HEK293 (cell line): ENCODE data around the gene PRR15L.

ENCODE experiments used
- CTCF ChIA-PET: fragments of 350-600 bp; formaldehyde crosslinking; extraction: SDS; loops from one replicate; lab custom pipeline; 2021; ENCODE audit warnings: antibody characterized with exemption; lab: Yijun Ruan, JAX
- POLR2A ChIA-PET: fragments of 300-600 bp; formaldehyde crosslinking; extraction: SDS; loops from one replicate; lab custom pipeline; 2020; ENCODE audit warnings: antibody characterized with exemption, inconsistent platforms; lab: Yijun Ruan, JAX
- H3K27ac ChIP-seq: fragments of 200-500 bp; sonication (Bioruptor generic); 2 replicates; pipeline ENCODE4 v1.5.1; 2014; ENCODE audit warnings: low read depth, low read length, control low read depth, inconsistent platforms; ENCODE audit errors: extremely low read depth
- H3K36me3 ChIP-seq, 2 experiments: fragments of 200-500 bp in 1 of 2; sonication (Bioruptor generic) in 1 of 2; 1 replicate in 1 of 2; 2 replicates in 1 of 2; pipeline ENCODE4 v1.5.1; 2014 to 2017; ENCODE audit warnings: inconsistent platforms in 2 of 2, low read length in 2 of 2; ENCODE audit not compliant: control insufficient read depth in 2 of 2, insufficient read depth in 1 of 2
- H3K4me1 ChIP-seq: fragments of 200-500 bp; sonication (Bioruptor generic); 2 replicates; pipeline ENCODE4 v1.5.1; 2014; ENCODE audit warnings: mild to moderate bottlenecking, low read length, inconsistent platforms; ENCODE audit not compliant: control insufficient read depth, insufficient read depth
- H3K4me3 ChIP-seq: 2 replicates; pipeline ENCODE4 v1.5.1; 2011; ENCODE audit warnings: low read depth, mild to moderate bottlenecking, control low read depth, low read length, moderate library complexity
- H3K9me3 ChIP-seq: fragments of 200-500 bp; sonication (Bioruptor generic); 2 replicates; pipeline ENCODE4 v1.5.1; 2014; ENCODE audit warnings: low read depth, low read length, inconsistent platforms; ENCODE audit not compliant: control insufficient read depth, insufficient read depth
- GFI1B ChIP-seq: fragments of 450-650 bp; formaldehyde crosslinking; IDR thresholded peaks from 2 replicates; pipeline ENCODE4 v1.5.1; 2016; ENCODE audit warnings: missing biosample characterization, missing genetic modification characterization
- GLIS1 ChIP-seq: fragments of 450-650 bp; formaldehyde crosslinking; IDR thresholded peaks from 2 replicates; pipeline ENCODE4 v1.5.1; 2016; ENCODE audit warnings: missing biosample characterization, missing genetic modification characterization
- PRDM1 ChIP-seq: fragments of 450-650 bp; formaldehyde crosslinking; IDR thresholded peaks from 2 replicates; pipeline ENCODE4; 2016; ENCODE audit warnings: missing biosample characterization, missing genetic modification characterization
- PRDM6 ChIP-seq: fragments of 450-650 bp; formaldehyde crosslinking; IDR thresholded peaks from 2 replicates; pipeline ENCODE4 v1.5.1; 2017; ENCODE audit warnings: missing biosample characterization, missing genetic modification characterization
- RBAK ChIP-seq: fragments of 450-650 bp; formaldehyde crosslinking; IDR thresholded peaks from 2 replicates; pipeline ENCODE4 v1.5.1; 2016; ENCODE audit warnings: missing biosample characterization, missing genetic modification characterization
- ZBTB48 ChIP-seq: fragments of 450-650 bp; formaldehyde crosslinking; IDR thresholded peaks from 2 replicates; pipeline ENCODE4 v1.5.1; 2016; ENCODE audit warnings: missing biosample characterization, missing genetic modification characterization
- ZFHX2 ChIP-seq: fragments of 450-650 bp; formaldehyde crosslinking; conservative IDR thresholded peaks from 2 replicates; pipeline ENCODE4 v1.5.1; 2016; ENCODE audit warnings: missing biosample characterization, missing genetic modification characterization
- ZFP3 ChIP-seq: fragments of 450-650 bp; formaldehyde crosslinking; IDR thresholded peaks from 2 replicates; pipeline ENCODE4 v1.5.1; 2016; ENCODE audit warnings: low read depth, missing biosample characterization, missing genetic modification characterization
- ZNF354C ChIP-seq: fragments of 450-650 bp; formaldehyde crosslinking; IDR thresholded peaks from 2 replicates; pipeline ENCODE4 v1.5.1; 2016; ENCODE audit warnings: missing biosample characterization, missing genetic modification characterization, low read depth, borderline replicate concordance
- ZNF37A ChIP-seq: fragments of 450-650 bp; IDR thresholded peaks from 2 replicates; pipeline ENCODE4 v1.5.1; 2018; ENCODE audit warnings: missing biosample characterization, missing genetic modification characterization
- ZNF398 ChIP-seq: fragments of 450-650 bp; formaldehyde crosslinking; IDR thresholded peaks from 2 replicates; pipeline ENCODE4 v1.5.1; 2017; ENCODE audit warnings: missing biosample characterization, missing genetic modification characterization
- ZNF433 ChIP-seq: fragments of 450-650 bp; formaldehyde crosslinking; IDR thresholded peaks from 2 replicates; pipeline ENCODE4 v1.5.1; 2016; ENCODE audit warnings: missing biosample characterization, missing genetic modification characterization, low read depth
- ZNF521 ChIP-seq: fragments of 450-650 bp; formaldehyde crosslinking; IDR thresholded peaks from 2 replicates; pipeline ENCODE4 v1.5.1; 2017; ENCODE audit warnings: missing biosample characterization, mild to moderate bottlenecking, missing genetic modification characterization
- ZNF530 ChIP-seq: fragments of 450-650 bp; formaldehyde crosslinking; IDR thresholded peaks from 2 replicates; pipeline ENCODE4 v1.5.1; 2016; ENCODE audit warnings: low read depth, missing biosample characterization, missing genetic modification characterization
- ZNF600 ChIP-seq: fragments of 450-650 bp; formaldehyde crosslinking; IDR thresholded peaks from 2 replicates; pipeline ENCODE4 v1.5.1; 2016; ENCODE audit warnings: missing biosample characterization, missing genetic modification characterization
- ZSCAN16 ChIP-seq: fragments of 450-650 bp; formaldehyde crosslinking; IDR thresholded peaks from 2 replicates; pipeline ENCODE4 v1.5.1; 2016; ENCODE audit warnings: missing biosample characterization, missing genetic modification characterization
- TF ChIP-seq, protein P1 (sequence below): fragments of 450-650 bp; formaldehyde crosslinking; IDR thresholded peaks from 2 replicates; pipeline ENCODE4 v1.5.1; 2016; ENCODE audit warnings: missing biosample characterization, missing genetic modification characterization
- TF ChIP-seq, protein P2 (sequence below): fragments of 450-650 bp; formaldehyde crosslinking; IDR thresholded peaks from 2 replicates; pipeline ENCODE4 v1.5.1; 2016; ENCODE audit warnings: missing biosample characterization, missing genetic modification characterization
- TF ChIP-seq, protein P3 (sequence below): fragments of 450-650 bp; formaldehyde crosslinking; IDR thresholded peaks from 2 replicates; pipeline ENCODE4 v1.5.0; 2017; ENCODE audit warnings: missing biosample characterization, missing genetic modification characterization, borderline replicate concordance

PRR15L gene

GRCh38 chr17:47993031-47993564, 35.4 kb upstream of the PRR15L start (continued):
- TF ChIP-seq, protein P1, sequence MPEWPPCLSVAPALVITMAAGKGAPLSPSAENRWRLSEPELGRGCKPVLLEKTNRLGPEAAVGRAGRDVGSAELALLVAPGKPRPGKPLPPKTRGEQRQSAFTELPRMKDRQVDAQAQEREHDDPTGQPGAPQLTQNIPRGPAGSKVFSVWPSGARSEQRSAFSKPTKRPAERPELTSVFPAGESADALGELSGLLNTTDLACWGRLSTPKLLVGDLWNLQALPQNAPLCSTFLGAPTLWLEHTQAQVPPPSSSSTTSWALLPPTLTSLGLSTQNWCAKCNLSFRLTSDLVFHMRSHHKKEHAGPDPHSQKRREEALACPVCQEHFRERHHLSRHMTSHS (tag by site-specific recombination) = no peak

- Histone ChIP-seq H3K4me1 (peaks cover 4% of the 10 kb centered on the region; the same call in 1 of the 2 replicates), H3K9me3 (no peaks in the 10 kb centered on the region), H3K27ac (no peak overlapping the region), H3K4me3 (no peak overlapping the region), H3K36me3 (no peaks in the 10 kb centered on the region)
- POLR2A ChIA-PET = no interaction called here
- CTCF ChIA-PET = interaction anchor here (1.1 to 15.0 kb wide), 3 partner anchors 14 to 24 kb away, joined by 4 to 386 read pairs (median 16); partner anchors contain the start of gene CDK5RAP3
- TF ChIP-seq ZNF600 (tag by site-specific recombination) (peak; percentile 41; the same call in 1 of the 2 replicates), RBAK (tag by site-specific recombination) (no peak)
Measured at GRCh38 chr17:47992216-47992615, 34.5 kb upstream of the PRR15L start.

DNA sequence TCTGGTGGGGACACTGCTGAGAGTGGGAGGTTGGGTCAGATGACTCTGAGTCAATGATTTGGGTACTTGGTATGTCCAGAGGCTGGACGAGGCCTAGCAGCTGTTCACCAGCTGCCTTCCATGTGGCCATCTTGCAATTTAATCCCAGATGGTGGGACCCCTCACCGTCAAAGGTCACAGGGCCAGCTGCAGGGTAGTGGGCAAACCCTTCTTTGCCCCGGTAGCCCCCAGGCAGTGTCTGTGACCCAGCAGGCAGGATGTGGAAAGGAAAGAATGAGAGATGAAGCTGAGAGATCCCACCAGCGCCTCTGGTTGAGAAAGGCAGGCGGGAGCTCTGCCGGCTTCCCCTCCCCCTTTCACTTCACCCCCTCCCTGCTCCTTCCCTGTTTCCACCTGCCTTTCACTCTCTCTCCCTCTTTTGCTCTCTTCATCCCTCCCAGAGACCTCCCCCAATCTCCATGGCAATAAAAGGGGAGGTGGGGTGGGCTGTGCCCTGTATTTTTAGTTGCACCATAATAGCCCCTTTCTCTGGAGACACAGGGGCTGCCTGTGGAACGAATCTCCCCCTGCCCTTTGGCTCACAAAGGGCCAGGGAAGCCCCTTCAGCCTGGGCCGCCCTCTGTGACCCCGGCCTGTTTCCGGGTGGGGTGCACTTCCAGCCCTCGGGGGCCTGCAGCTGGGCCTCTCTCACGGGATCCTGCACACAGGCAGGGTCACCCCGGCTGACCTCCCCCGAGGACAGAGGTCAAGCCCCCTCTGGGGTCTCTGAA, 33.5 kb upstream of the PRR15L start:
- H3K36me3 ChIP-seq = no peaks in the 10 kb centered on the region
- TF ChIP-seq ZNF398 (tag by site-specific recombination) (peak; percentile 42; the same call in 1 of the 2 replicates), ZFHX2 (tag by site-specific recombination) (0 out of 2 replicates have a peak, but pooled peaks have one; percentile 12), PRDM1 (0 out of 2 replicates have a peak, but pooled peaks have one; percentile 55), ZNF37A (tag by site-specific recombination) (no peak)
- H3K27ac ChIP-seq = no peak overlapping the region
- ChIA-PET CTCF (interaction anchor here (0.7 to 15.0 kb wide), 6 partner anchors 8 to 154 kb away, joined by 3 to 386 read pairs (median 4); no protein-coding TSS in a partner anchor), POLR2A (no interaction called here)
- no peak overlapping the region for H3K4me3 ChIP-seq
- H3K4me1 ChIP-seq = peaks cover 4% of the 10 kb centered on the region; the same call in 1 of the 2 replicates
- H3K9me3 ChIP-seq = no peaks in the 10 kb centered on the region

DNA sequence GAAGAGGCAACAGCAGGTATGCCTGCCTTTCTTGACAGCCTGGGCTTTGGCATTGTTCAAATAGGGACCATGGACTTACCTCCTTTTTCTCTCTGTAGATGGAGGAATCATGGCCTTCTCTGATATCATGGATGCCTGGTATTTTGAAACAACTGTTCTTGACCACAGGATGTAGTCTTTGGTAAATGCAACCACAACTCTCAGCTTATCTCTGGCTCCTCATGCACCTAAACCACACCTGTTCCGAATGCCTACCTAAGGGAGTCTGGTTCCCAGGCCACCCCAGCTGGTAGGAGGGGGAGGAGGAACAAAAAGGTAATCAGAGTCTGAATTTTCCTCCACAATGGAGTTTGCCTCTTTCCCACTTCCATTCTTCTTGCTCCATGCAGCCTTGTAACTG, 32.0 kb upstream of the PRR15L start:
- ChIA-PET CTCF (interaction anchor here (0.7 to 15.0 kb wide), 5 partner anchors 8 to 90 kb away, joined by 3 to 386 read pairs (median 4); no protein-coding TSS in a partner anchor), POLR2A (no interaction called here)
- no peak overlapping the region for H3K27ac ChIP-seq
- TF ChIP-seq GFI1B (no peak), ZNF530 (tag by site-specific recombination) (no peak), ZSCAN16 (no peak), PRDM6 (tag by site-specific recombination) (no peak), RBAK (tag by site-specific recombination) (no peak), GLIS1 (tag by site-specific recombination) (no peak), ZBTB48 (no peak), ZNF433 (no peak), ZNF354C (tag by site-specific recombination) (no peak), ZFP3 (tag by site-specific recombination) (no peak), ZNF521 (tag by site-specific recombination) (no peak)
- TF ChIP-seq, protein P2, sequence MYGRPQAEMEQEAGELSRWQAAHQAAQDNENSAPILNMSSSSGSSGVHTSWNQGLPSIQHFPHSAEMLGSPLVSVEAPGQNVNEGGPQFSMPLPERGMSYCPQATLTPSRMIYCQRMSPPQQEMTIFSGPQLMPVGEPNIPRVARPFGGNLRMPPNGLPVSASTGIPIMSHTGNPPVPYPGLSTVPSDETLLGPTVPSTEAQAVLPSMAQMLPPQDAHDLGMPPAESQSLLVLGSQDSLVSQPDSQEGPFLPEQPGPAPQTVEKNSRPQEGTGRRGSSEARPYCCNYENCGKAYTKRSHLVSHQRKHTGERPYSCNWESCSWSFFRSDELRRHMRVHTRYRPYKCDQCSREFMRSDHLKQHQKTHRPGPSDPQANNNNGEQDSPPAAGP = no peak
- TF ChIP-seq, protein P3, sequence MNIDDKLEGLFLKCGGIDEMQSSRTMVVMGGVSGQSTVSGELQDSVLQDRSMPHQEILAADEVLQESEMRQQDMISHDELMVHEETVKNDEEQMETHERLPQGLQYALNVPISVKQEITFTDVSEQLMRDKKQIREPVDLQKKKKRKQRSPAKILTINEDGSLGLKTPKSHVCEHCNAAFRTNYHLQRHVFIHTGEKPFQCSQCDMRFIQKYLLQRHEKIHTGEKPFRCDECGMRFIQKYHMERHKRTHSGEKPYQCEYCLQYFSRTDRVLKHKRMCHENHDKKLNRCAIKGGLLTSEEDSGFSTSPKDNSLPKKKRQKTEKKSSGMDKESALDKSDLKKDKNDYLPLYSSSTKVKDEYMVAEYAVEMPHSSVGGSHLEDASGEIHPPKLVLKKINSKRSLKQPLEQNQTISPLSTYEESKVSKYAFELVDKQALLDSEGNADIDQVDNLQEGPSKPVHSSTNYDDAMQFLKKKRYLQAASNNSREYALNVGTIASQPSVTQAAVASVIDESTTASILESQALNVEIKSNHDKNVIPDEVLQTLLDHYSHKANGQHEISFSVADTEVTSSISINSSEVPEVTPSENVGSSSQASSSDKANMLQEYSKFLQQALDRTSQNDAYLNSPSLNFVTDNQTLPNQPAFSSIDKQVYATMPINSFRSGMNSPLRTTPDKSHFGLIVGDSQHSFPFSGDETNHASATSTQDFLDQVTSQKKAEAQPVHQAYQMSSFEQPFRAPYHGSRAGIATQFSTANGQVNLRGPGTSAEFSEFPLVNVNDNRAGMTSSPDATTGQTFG (tag by site-specific recombination) = no peak

More for the DNA sequence above, 32.0 kb upstream of the PRR15L start:
- no peaks in the 10 kb centered on the region for H3K36me3 ChIP-seq
- peaks cover 4% of the 10 kb centered on the region; the same call in 1 of the 2 replicates for H3K4me1 ChIP-seq
- H3K4me3 ChIP-seq = no peak overlapping the region
- H3K9me3 ChIP-seq = no peaks in the 10 kb centered on the region
